T-cell (primary cell): ENCODE measurements around the gene KLHL34. TPM values are rescaled to one million over a fixed set of nuclear protein-coding genes. Genes with fewer than 3 reads are reported as not detected.

Experiments
- ATAC-seq, 4 experiments: fragments of 200-7000 bp in 3 of 4; fragments of 150-1000 bp in 1 of 4; cut with Tn5 transposase; replicated peaks in 1 of 4; 1 replicate in 3 of 4; 2 replicates in 1 of 4; pipeline ENCODE4 v1.10.0; 2021; ENCODE audit warnings: moderate library complexity in 3 of 4, mild to moderate bottlenecking in 2 of 4, moderate number of reproducible peaks in 1 of 4
- CTCF ChIA-PET, 2 donors: fragments of 300-600 bp; sonication (Branson Sonifier 250); formaldehyde crosslinking; loops; one replicate each; lab custom pipeline; 2022; ENCODE audit warnings: antibody characterized with exemption in 2 of 2; lab: Charles Lee
- POLR2A ChIA-PET, 2 donors: fragments of 300-600 bp; sonication (Branson Sonifier 250); formaldehyde crosslinking; loops; one replicate each; lab custom pipeline; 2022; ENCODE audit warnings: antibody characterized with exemption in 2 of 2; lab: Charles Lee
- DNase-seq, 35 experiments: peaks; one replicate each; pipeline versions ENCODE4 v3.0.0 to v3.0.0-alpha.2; 2013 to 2023
- H3K27ac ChIP-seq: one replicate; pipeline ENCODE4 v1.5.1; 2013; ENCODE audit warnings: low read length
- H3K27me3 ChIP-seq, 2 experiments: replicated peaks in 1 of 2; 1 replicate in 1 of 2; 2 replicates in 1 of 2; pipeline versions ENCODE4 v1.6.1 to v1.7.0; 2013; ENCODE audit warnings: low read length in 1 of 2, mixed read lengths in 1 of 2; ENCODE audit not compliant: control insufficient read depth in 2 of 2, insufficient read depth in 2 of 2; ENCODE audit errors: extremely low read depth in 1 of 2
- H3K36me3 ChIP-seq, 2 donors: 1 replicate in 1 of 2; 2 replicates in 1 of 2; pipeline versions ENCODE4 v1.6.1 to v1.7.0; 2013; ENCODE audit warnings: low read length in 1 of 2; ENCODE audit not compliant: control insufficient read depth in 2 of 2, insufficient read depth in 1 of 2; ENCODE audit errors: extremely low read depth in 1 of 2
- H3K4me1 ChIP-seq, 2 experiments: 1 replicate in 1 of 2; 2 replicates in 1 of 2; pipeline versions ENCODE4 v1.6.1 to v1.7.0; 2013; ENCODE audit warnings: low read length in 2 of 2, mixed read lengths in 1 of 2; ENCODE audit not compliant: insufficient read depth in 2 of 2, control insufficient read depth in 1 of 2; ENCODE audit errors: extremely low read depth in 1 of 2
- H3K4me3 ChIP-seq, 2 donors: 1 replicate in 1 of 2; 2 replicates in 1 of 2; pipeline versions ENCODE4 v1.5.1 to v1.7.0; 2013; ENCODE audit warnings: mild to moderate bottlenecking in 2 of 2, low read length in 1 of 2, moderate library complexity in 1 of 2; ENCODE audit not compliant: control insufficient read depth in 1 of 2; ENCODE audit errors: extremely low read depth in 1 of 2
- H3K9me3 ChIP-seq: 2 replicates; pipeline ENCODE4 v1.7.0; 2013
- H3K27ac Mint-ChIP-seq, 2 donors: one replicate each; pipeline ENCODE4 v1.8.0; 2020 to 2021; ENCODE audit warnings: mild to moderate bottlenecking in 2 of 2, mixed read lengths in 2 of 2
- H3K27me3 Mint-ChIP-seq, 2 donors: one replicate each; pipeline ENCODE4 v1.8.0; 2021 to 2022; ENCODE audit warnings: mixed read lengths in 2 of 2
- H3K36me3 Mint-ChIP-seq: one replicate; pipeline ENCODE4 v1.8.0; 2021; ENCODE audit warnings: mixed read lengths
- H3K4me1 Mint-ChIP-seq, 3 donors: one replicate each; pipeline ENCODE4 v1.8.0; 2020 to 2022; ENCODE audit warnings: mixed read lengths in 3 of 3, mild to moderate bottlenecking in 1 of 3
- H3K4me3 Mint-ChIP-seq, 3 donors: one replicate each; pipeline ENCODE4 v1.8.0; 2020 to 2022; ENCODE audit warnings: mild to moderate bottlenecking in 3 of 3, mixed read lengths in 3 of 3, moderate library complexity in 3 of 3
- H3K9me3 Mint-ChIP-seq, 3 donors: one replicate each; pipeline ENCODE4 v1.8.0; 2020 to 2022; ENCODE audit warnings: mixed read lengths in 3 of 3
- WGBS: methylation state at CpG from one replicate; pipeline ENCODE4 v1.1.5; 2013; ENCODE audit warnings: missing lambda C conversion rate; ENCODE audit not compliant: insufficient coverage; 5-methylcytosine and 5-hydroxymethylcytosine counted together
- total RNA-seq, 35 experiments: library from RNA in 6 of 35; stranded (reverse) in 6 of 35; fragments of 120-200 nt in 1 of 35; gene quantifications; one replicate each; pipeline versions ENCODE4 v1.2.1 to v1.2.4 and lab custom pipeline; 2013 to 2026

KLHL34 gene
- total RNA-seq, 5 donors from 2014 or later (not counting 1 experiment from before 2014, with no cell fraction given): 0.68 to 2.7 (median 2.6) TPM

- Mint-ChIP-seq H3K4me3 (no peak overlapping the region), H3K36me3 (peaks cover 4% of the 10 kb centered on the region), H3K27ac (no peak overlapping the region), H3K4me1 (no peaks in the 10 kb centered on the region), H3K27me3 (no peaks in the 10 kb centered on the region), H3K9me3 (no peaks in the 10 kb centered on the region)
- no peak for ATAC-seq
- H3K4me3 ChIP-seq: no peak overlapping the region
- H3K27ac ChIP-seq: no peak overlapping the region
- H3K27me3 ChIP-seq: no peaks in the 10 kb centered on the region
- WGBS: no CpG with 5 or more reads among the region's 3 CpGs
- no peaks in the 10 kb centered on the region for H3K9me3 ChIP-seq
- POLR2A ChIA-PET: no interaction called here
- DNase-seq: no peak
- no peaks in the 10 kb centered on the region for H3K4me1 ChIP-seq
- H3K36me3 ChIP-seq: no peaks in the 10 kb centered on the region
- CTCF ChIA-PET: no interaction called here
These were observed 18.4 kb downstream of the KLHL34 start for GRCh38 chrX:21639775-21640174.

GRCh38 chrX:21638311-21638710 is 19.8 kb downstream of the KLHL34 start:
- CTCF ChIA-PET: no interaction called here
- no peaks in the 10 kb centered on the region for H3K9me3 Mint-ChIP-seq
- H3K9me3 ChIP-seq: no peaks in the 10 kb centered on the region
- H3K4me3 ChIP-seq: no peak overlapping the region
- H3K27ac ChIP-seq: no peak overlapping the region
- DNase-seq (no peak), ATAC-seq (no peak)
- H3K36me3 ChIP-seq: no peaks in the 10 kb centered on the region
- H3K27ac Mint-ChIP-seq: no peak overlapping the region
- WGBS: no CpG with 5 or more reads among the region's 2 CpGs
- no peaks in the 10 kb centered on the region for H3K27me3 Mint-ChIP-seq
- peaks cover 4% of the 10 kb centered on the region for H3K36me3 Mint-ChIP-seq
- H3K27me3 ChIP-seq: no peaks in the 10 kb centered on the region
- POLR2A ChIA-PET: interaction anchor here in 1 of 2 donors (0.5 kb wide), 1 partner anchor 1122 kb away, joined by 4 read pairs; no protein-coding TSS in a partner anchor
- H3K4me3 Mint-ChIP-seq: no peak overlapping the region
- no peaks in the 10 kb centered on the region for H3K4me1 ChIP-seq
- H3K4me1 Mint-ChIP-seq: no peaks in the 10 kb centered on the region

GRCh38 chrX:21632027-21632426 is 26.1 kb downstream of the KLHL34 start:
- CTCF ChIA-PET: no interaction called here
- no peak overlapping the region for H3K4me3 Mint-ChIP-seq
- WGBS: 90% methylated on average over 2 of the region's 2 CpGs
- no peaks in the 10 kb centered on the region for H3K36me3 ChIP-seq
- no peak overlapping the region for H3K4me3 ChIP-seq
- DNase-seq (no peak), ATAC-seq (no peak)
- no peaks in the 10 kb centered on the region for H3K4me1 ChIP-seq
- no peak overlapping the region for H3K27ac ChIP-seq
- H3K9me3 ChIP-seq: no peaks in the 10 kb centered on the region
- no peaks in the 10 kb centered on the region for H3K4me1 Mint-ChIP-seq
- H3K9me3 Mint-ChIP-seq: peaks cover 0 to 5% (median 0%) of the 10 kb centered on the region in 3 donors
- POLR2A ChIA-PET: no interaction called here
- no peak overlapping the region for H3K27ac Mint-ChIP-seq
- H3K36me3 Mint-ChIP-seq: peaks cover 9% of the 10 kb centered on the region
- H3K27me3 ChIP-seq: no peaks in the 10 kb centered on the region
- no peaks in the 10 kb centered on the region for H3K27me3 Mint-ChIP-seq

GRCh38 chrX:21623778-21624501 is 34.2 kb downstream of the KLHL34 start:
- H3K9me3 ChIP-seq: peaks cover 2% of the 10 kb centered on the region
- CTCF ChIA-PET: interaction anchor here in 1 of 2 donors (0.5 kb wide), 1 partner anchor 593 kb away, joined by 3 read pairs; no protein-coding TSS in a partner anchor
- H3K4me3 Mint-ChIP-seq: no peak overlapping the region
- H3K4me1 ChIP-seq: no peaks in the 10 kb centered on the region
- POLR2A ChIA-PET: no interaction called here
- no peaks in the 10 kb centered on the region for H3K27me3 ChIP-seq
- ATAC-seq (no peak), DNase-seq (no peak)
- H3K27ac Mint-ChIP-seq: no peak overlapping the region
- H3K4me1 Mint-ChIP-seq: no peaks in the 10 kb centered on the region
- no peaks in the 10 kb centered on the region for H3K27me3 Mint-ChIP-seq
- peaks cover 12% of the 10 kb centered on the region for H3K36me3 Mint-ChIP-seq
- no peak overlapping the region for H3K4me3 ChIP-seq
- H3K36me3 ChIP-seq: no peaks in the 10 kb centered on the region
- H3K27ac ChIP-seq: no peak overlapping the region
- H3K9me3 Mint-ChIP-seq: peaks cover 0 to under 1% (median 0%) of the 10 kb centered on the region in 3 donors

GRCh38 chrX:21620234-21620633 is 37.9 kb downstream of the KLHL34 start:
- no peak for ATAC-seq
- Histone ChIP-seq H3K36me3 (no peaks in the 10 kb centered on the region), H3K27ac (no peak overlapping the region), H3K9me3 (no peaks in the 10 kb centered on the region), H3K27me3 (no peaks in the 10 kb centered on the region), H3K4me3 (no peak overlapping the region), H3K4me1 (no peaks in the 10 kb centered on the region)
- Mint-ChIP-seq H3K36me3 (no peaks in the 10 kb centered on the region), H3K27me3 (no peaks in the 10 kb centered on the region), H3K4me1 (no peaks in the 10 kb centered on the region), H3K27ac (no peak overlapping the region), H3K4me3 (no peak overlapping the region), H3K9me3 (no peaks in the 10 kb centered on the region)
- DNase-seq: no peak
- ChIA-PET CTCF (no interaction called here), POLR2A (no interaction called here)
- WGBS: 40% methylated on average over 1 of the region's 2 CpGs

- no peaks in the 10 kb centered on the region for H3K27me3 Mint-ChIP-seq
- no peak overlapping the region for H3K27ac Mint-ChIP-seq
- no peaks in the 10 kb centered on the region for H3K4me1 ChIP-seq
- H3K27me3 ChIP-seq: no peaks in the 10 kb centered on the region
- no peaks in the 10 kb centered on the region for H3K36me3 Mint-ChIP-seq
- H3K4me3 ChIP-seq: no peak overlapping the region
- no peaks in the 10 kb centered on the region for H3K9me3 ChIP-seq
- no peak for ATAC-seq
- WGBS: no CpG with 5 or more reads among the region's 1 CpG
- H3K36me3 ChIP-seq: no peaks in the 10 kb centered on the region
- ChIA-PET CTCF (no interaction called here), POLR2A (interaction anchor here in 1 of 2 donors (0.6 kb wide), 1 partner anchor 119 kb away, joined by 3 read pairs; no protein-coding TSS in a partner anchor)
- no peaks in the 10 kb centered on the region for H3K4me1 Mint-ChIP-seq
- H3K9me3 Mint-ChIP-seq: no peaks in the 10 kb centered on the region
- no peak for DNase-seq
- H3K4me3 Mint-ChIP-seq: no peak overlapping the region
- H3K27ac ChIP-seq: no peak overlapping the region
These were observed 41.7 kb downstream of the KLHL34 start for GRCh38 chrX:21616386-21616785.
